Uterus (tissue), 2 donors: ENCODE results near the gene EXOSC5.

ENCODE experiments used
- CTCF ChIP-seq, 4 experiments: fragments of 200-600 bp in 2 of 4; fragments of 450-650 bp in 2 of 4; sonication (generic) in 2 of 4; IDR thresholded peaks; one replicate each; pipeline ENCODE4 v1.5.1; 2016 to 2019; ENCODE audit warnings: antibody characterized with exemption in 4 of 4, mild to moderate bottlenecking in 2 of 4, moderate library complexity in 1 of 4
- POLR2A ChIP-seq, 2 donors: fragments of 450-650 bp; IDR thresholded peaks; one replicate each; pipeline ENCODE4 v1.6.1; 2016; ENCODE audit warnings: antibody characterized with exemption in 2 of 2, mild to moderate bottlenecking in 1 of 2, moderate library complexity in 1 of 2

GRCh38 chr19:41363753-41364523 lies 33.2 kb downstream of the EXOSC5 start, which contains the start of gene B9D2:
- peak in 1 of 4 experiments; percentile 13 for TF ChIP-seq CTCF (IDR thresholded peaks at IDR 0.05)
- TF ChIP-seq POLR2A (IDR thresholded peaks at IDR 0.05) = peak; percentile 54 to 81
